Measurements from ENCODE around the gene ANKUB1. TPM values are rescaled to one million over a fixed set of nuclear protein-coding genes. Genes with fewer than 3 reads are reported as not detected.

The ANKUB1 gene
- total RNA-seq, 1 experiment from 2014 or later = not detected

GRCh38 chr3:149810846-149811245 is 18.5 kb upstream of the ANKUB1 start:
- peaks cover 4% of the 10 kb centered on the region; the same call in 1 of the 2 replicates for H3K9me3 ChIP-seq
- Mint-ChIP-seq H3K4me1 (ENCODE audit: low read depth, unreplicated experiment) (peaks cover 8% of the 10 kb centered on the region), H3K4me3 (ENCODE audit: unreplicated experiment) (no peak overlapping the region), H3K27me3 (ENCODE audit: insufficient read depth, unreplicated experiment) (no peaks in the 10 kb centered on the region), H3K27ac (ENCODE audit: unreplicated experiment) (no peak overlapping the region), H3K9me3 (ENCODE audit: unreplicated experiment) (no peaks in the 10 kb centered on the region), H3K36me3 (ENCODE audit: insufficient read depth, unreplicated experiment) (peaks cover 10% of the 10 kb centered on the region)
- H3K36me3 ChIP-seq (ENCODE audit: control insufficient read depth, insufficient read depth, low read length) = no peaks in the 10 kb centered on the region
- no peaks in the 10 kb centered on the region for H3K27me3 ChIP-seq (replicated peaks; ENCODE audit: control insufficient read depth, insufficient read depth, low read length)
- H3K4me3 ChIP-seq (ENCODE audit: low read depth, low read length) = no peak overlapping the region
- H3K4me1 ChIP-seq = peaks cover 6% of the 10 kb centered on the region
- no peak for TF ChIP-seq CTCF (IDR thresholded peaks at IDR 0.05; ENCODE audit: insufficient read depth in 1 of 2, low read depth in 1 of 2, low read length in 1 of 2, severe bottlenecking in 1 of 2, unreplicated experiment in 1 of 2)
- ChIA-PET POLR2A (interaction anchor here (0.5 kb wide), 1 partner anchor 92 kb away, joined by 6 read pairs; no protein-coding TSS in a partner anchor), CTCF (interaction anchor here (0.7 kb wide), 1 partner anchor 374 kb away, joined by 6 read pairs; no protein-coding TSS in a partner anchor)
- no peak for DNase-seq
- intact Hi-C loops (cut with micrococcal nuclease; ENCODE audit: unreplicated experiment) = loop anchor here (5.0 kb wide), 1 partner anchor 59 kb away; the partner anchor contains the start of gene COMMD2
- no TSS peak for BruUV-seq (replicated peaks)

- Histone ChIP-seq H3K27me3 (replicated peaks; ENCODE audit: control insufficient read depth, insufficient read depth, low read length) (no peaks in the 10 kb centered on the region), H3K4me1 (peaks cover 6% of the 10 kb centered on the region), H3K4me3 (ENCODE audit: low read depth, low read length) (no peak overlapping the region), H3K36me3 (ENCODE audit: control insufficient read depth, insufficient read depth, low read length) (no peaks in the 10 kb centered on the region), H3K9me3 (peaks cover 4% of the 10 kb centered on the region; the same call in 1 of the 2 replicates)
- H3K27ac Mint-ChIP-seq (ENCODE audit: unreplicated experiment) = no peak overlapping the region
- intact Hi-C loops (cut with micrococcal nuclease; ENCODE audit: unreplicated experiment) = loop anchor here (2.0 to 5.0 kb wide), 2 partner anchors 57 to 315 kb away; partner anchors contain the start of gene COMMD2
- no TSS peak for BruUV-seq (replicated peaks)
- CTCF ChIA-PET = interaction anchor here (2.3 to 2.8 kb wide), 2 partner anchors 39 to 44 kb away, joined by 21 to 146 read pairs; no protein-coding TSS in a partner anchor
- TF ChIP-seq CTCF (IDR thresholded peaks at IDR 0.05; ENCODE audit: insufficient read depth in 1 of 2, low read depth in 1 of 2, low read length in 1 of 2, severe bottlenecking in 1 of 2, unreplicated experiment in 1 of 2) = no peak
- peaks cover 10% of the 10 kb centered on the region for H3K36me3 Mint-ChIP-seq (ENCODE audit: insufficient read depth, unreplicated experiment)
- H3K27me3 Mint-ChIP-seq (ENCODE audit: insufficient read depth, unreplicated experiment) = no peaks in the 10 kb centered on the region
- no peaks in the 10 kb centered on the region for H3K9me3 Mint-ChIP-seq (ENCODE audit: unreplicated experiment)
- POLR2A ChIA-PET = no interaction called here
- peaks cover 8% of the 10 kb centered on the region for H3K4me1 Mint-ChIP-seq (ENCODE audit: low read depth, unreplicated experiment)
- no peak overlapping the region for H3K4me3 Mint-ChIP-seq (ENCODE audit: unreplicated experiment)
- no peak for DNase-seq
These were observed 17.3 kb upstream of the ANKUB1 start for GRCh38 chr3:149809699-149810098.

- DNase-seq = peak; percentile 67 to 68
- H3K4me1 ChIP-seq = peaks cover 6% of the 10 kb centered on the region
- Mint-ChIP-seq H3K27ac (ENCODE audit: unreplicated experiment) (no peak overlapping the region), H3K9me3 (ENCODE audit: unreplicated experiment) (no peaks in the 10 kb centered on the region), H3K4me3 (ENCODE audit: unreplicated experiment) (no peak overlapping the region), H3K36me3 (ENCODE audit: insufficient read depth, unreplicated experiment) (peaks cover 10% of the 10 kb centered on the region), H3K4me1 (ENCODE audit: low read depth, unreplicated experiment) (no peaks in the 10 kb centered on the region), H3K27me3 (ENCODE audit: insufficient read depth, unreplicated experiment) (no peaks in the 10 kb centered on the region)
- no TSS peak for BruUV-seq (replicated peaks)
- ChIA-PET POLR2A (no interaction called here), CTCF (interaction anchor here (0.6 to 2.8 kb wide), 14 partner anchors 11 to 853 kb away, joined by 3 to 146 read pairs (median 4); partner anchors contain the start of genes ANKUB1 and COMMD2)
- TF ChIP-seq CTCF (IDR thresholded peaks at IDR 0.05; ENCODE audit: insufficient read depth in 1 of 2, low read depth in 1 of 2, low read length in 1 of 2, severe bottlenecking in 1 of 2, unreplicated experiment in 1 of 2) = peak; percentile 84 to 85
- H3K9me3 ChIP-seq = peaks cover 4% of the 10 kb centered on the region; the same call in 1 of the 2 replicates
- no peak overlapping the region for H3K4me3 ChIP-seq (ENCODE audit: low read depth, low read length)
- intact Hi-C loops (cut with micrococcal nuclease; ENCODE audit: unreplicated experiment) = loop anchor here (1.0 to 2.0 kb wide), 2 partner anchors 43 to 314 kb away; no protein-coding TSS in a partner anchor
- no peaks in the 10 kb centered on the region for H3K27me3 ChIP-seq (replicated peaks; ENCODE audit: control insufficient read depth, insufficient read depth, low read length)
- no peaks in the 10 kb centered on the region for H3K36me3 ChIP-seq (ENCODE audit: control insufficient read depth, insufficient read depth, low read length)
These were observed 16.0 kb upstream of the ANKUB1 start for GRCh38 chr3:149808209-149808829.

Data from Caco-2 (cell line).